ENCODE results near the gene EPHA2.
"Not testable (repeated sequence)": the region's sequence is repeated elsewhere in the genome, so short reads cannot be mapped to it uniquely, and the experiment has no call there.

EPHA2 gene

DNA sequence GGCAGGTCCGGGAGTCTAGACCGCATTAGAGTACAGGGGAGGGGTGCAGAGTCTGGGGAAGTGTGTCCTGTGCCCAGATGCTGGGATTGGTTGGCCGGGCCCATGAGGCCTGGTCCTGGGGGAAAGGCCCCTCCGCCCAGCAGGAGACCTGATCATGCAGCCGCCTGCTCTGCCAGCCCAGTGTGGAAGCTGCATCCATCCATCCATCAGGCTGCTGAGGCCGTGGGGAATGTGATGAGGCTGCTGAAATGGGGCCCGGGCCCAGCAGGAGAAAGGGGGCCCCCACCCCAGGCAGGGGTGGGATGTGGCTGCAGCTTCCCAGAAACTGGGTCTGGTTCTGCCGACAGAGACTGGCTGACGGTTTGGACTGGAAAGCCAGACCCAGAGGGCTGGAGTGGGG is 37.2 kb downstream of the EPHA2 start:
- no peak for DNase-seq

DNA sequence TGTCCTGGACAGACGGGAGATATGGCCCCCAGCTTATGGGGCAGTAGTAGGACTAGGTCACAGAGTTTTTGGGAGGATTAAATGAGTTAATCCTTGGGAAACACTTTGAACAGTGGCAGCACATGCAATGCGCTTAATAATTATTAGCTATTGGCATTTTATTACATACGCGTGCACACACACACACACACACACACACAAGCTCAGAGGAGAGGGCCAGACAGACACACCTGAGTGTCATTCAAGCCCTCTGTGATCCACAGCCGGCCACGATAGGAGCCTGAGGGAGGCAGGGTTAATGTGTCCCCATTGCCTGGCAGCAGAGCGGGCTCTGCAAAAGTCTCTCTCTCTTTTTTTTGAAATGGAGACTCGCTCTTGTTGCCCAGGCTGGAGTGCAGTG is 37.9 kb downstream of the EPHA2 start:
- peak in 1 of 3 experiments; percentile 34 for DNase-seq

DNA sequence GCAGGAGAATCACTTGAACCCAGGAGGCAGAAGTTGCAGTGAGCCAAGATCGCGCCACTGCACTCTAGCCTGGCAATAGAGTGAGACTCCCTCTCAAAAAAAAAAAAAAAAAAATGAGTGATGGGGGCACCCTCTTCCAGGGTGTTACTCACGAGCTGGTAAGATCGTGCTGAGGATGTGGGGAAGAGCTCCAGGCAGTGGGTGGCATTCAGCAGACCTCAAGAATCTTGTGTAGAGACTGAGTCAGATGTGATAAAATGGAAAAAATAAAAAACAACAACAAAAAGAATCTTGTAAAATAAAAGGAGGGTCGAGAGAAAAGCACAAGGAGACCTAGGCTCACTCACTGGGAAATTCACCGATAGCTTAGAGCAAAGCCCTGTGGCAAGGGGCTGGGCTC is 38.5 kb downstream of the EPHA2 start:
- DNase-seq: no peak

DNA sequence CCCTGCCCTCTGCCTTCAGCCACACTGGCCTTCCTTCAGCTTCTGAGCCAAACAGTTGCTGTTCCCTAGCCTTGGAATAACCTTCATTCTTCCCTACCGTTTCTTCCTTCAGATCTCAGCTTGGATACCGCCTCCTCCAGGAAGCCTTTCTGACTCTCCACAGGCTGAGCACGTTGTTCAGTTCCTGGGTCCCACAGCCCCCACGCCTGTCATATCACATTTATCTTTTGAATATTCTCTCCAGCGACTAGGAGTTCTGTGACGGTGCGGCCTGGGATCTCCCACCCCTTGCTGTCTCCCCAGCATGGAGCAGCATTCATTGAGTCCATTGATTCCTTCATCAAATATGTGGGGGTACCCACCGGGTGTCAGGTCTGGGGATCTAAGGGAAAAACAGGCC is 39.2 kb downstream of the EPHA2 start:
- DNase-seq: no peak

DNA sequence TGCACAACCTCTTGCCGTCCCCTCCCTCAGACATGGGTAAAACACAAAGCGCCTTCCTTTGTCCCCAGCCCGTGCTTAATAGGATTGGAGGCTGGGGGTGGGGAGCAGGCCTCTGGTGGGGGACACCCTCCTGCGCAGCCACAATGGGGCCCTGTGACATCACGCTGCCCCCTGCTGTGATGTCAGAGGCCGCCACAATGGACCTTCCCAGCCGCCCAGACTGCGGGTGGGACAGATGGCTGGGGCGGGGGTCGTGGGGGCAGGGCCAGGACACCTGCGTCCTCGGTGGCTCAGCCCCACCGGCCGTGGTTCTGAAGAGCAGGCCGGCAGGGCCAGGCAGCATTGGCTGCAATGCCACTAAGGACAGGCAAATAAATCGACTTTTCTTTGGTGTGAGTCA is 39.9 kb downstream of the EPHA2 start:
- peak in 2 of 3 experiments; percentile 52 to 75 for DNase-seq

DNA sequence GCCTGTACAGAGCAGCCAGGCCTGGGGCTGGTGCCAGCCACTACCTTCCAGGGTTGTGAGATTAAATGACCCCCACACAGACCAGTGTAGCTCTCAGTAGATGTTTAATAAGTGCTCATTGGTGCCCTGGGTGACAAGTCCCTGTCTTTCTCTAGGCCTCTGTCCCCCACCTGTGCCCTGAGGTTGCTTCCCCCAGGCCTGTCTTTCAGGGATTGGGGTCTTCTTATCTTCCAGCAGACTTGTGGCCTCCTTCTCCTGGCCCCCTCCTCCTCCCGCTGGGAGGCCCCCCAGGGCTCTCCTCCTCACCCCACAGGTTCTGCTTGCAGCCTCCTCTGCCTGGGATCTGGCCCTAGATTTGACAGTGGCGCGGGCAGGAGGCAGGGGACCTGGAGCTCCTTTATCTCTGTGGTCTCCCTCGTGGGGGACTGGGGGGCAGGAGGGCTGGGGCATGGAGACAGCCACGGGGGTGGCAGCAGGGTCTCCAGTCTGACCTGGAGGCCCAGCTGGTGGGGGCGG is 40.3 kb downstream of the EPHA2 start:
- peak in 1 of 3 experiments; percentile 30 for DNase-seq

DNA sequence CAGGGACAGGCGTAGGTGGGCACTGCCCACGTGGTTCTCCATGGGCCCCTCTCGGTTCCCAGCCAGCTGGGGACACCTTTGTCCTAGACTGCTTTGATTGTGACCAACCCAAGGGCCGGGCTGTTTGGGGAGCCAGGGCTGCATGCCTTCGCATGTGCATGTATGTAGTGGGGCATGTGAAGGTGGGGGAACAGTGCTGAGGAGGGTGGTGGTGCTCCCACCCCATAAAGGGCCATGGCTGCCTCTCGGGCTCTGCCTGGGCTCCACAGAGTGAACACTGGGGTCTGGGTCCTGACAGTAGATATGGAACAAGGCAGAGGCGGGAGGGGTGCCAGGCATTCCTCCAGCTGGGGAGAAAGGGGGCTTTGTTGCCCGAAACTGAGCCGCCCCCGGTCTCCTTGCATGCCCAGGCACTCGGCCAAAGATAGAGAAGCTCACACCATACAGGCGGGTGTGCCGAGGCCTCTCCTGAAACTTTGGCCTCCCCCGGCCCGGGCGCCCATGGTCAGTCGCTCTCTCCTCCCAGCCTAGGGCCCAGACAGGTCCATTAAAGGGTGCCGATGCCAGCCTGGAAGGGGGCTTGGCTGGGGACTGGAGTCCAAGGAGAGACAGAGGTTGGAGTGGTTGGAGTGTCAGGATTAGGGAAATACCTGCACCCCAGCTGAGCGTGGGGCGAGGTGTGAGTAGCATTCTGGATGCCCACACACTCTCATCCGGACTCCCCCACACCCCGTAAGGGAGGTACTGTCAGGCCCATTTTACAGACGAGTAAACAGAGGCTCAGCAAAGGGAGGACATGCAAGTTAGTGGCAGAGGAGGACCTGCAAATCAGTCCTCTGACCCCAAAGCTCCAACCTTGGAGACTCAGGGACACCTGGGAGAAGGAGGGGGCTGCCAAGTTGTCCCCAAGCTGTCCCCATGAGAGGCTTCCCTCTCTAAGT is 41.1 kb downstream of the EPHA2 start:
- no peak for DNase-seq

DNA sequence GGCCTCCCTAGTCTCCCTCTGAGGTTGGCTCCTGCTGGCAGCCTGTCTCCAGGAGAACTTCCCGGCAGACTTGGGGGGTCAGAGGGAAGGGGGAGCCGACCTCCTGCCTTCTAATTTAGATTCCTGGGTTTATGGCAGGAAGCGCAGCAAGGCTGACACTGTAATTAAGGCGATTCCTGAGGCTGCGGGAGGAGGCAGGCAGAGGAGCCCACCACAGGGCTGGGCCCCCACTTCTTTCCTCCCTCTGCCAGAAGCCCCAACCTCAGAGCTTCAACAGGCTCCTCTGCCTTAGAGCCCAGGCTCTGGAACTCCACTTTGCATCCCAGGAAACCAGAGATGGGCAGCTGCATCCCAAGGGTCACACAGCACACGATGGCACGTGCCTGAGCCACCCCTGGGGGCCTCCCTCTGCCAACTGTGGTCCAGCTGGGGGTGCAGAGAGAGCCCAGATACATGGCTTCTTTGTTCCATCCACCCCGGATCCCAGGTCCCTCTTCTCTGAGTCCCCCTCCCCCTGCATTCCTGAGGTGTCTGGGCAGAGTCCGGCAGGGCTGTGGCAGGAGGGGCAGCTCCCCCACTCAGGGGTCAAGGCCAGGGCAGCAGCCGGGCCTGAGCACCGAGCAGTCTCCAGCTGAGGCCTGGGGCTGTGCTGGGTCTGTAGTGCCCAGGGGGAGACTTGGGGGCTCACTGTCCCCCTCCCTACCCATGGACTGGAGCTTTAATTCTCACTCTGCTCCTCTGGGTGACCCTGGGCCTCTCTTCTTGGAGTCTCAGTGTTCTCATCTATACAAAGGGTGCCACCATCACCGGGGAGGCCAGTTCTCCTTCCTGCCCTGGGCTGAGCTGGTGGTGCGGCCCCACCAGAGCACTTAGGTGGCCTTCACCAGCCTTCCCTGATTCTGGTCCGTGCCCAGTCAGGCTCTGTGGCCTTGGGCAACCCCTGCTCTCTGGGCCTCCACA is 43.0 kb downstream of the EPHA2 start:
- DNase-seq: no peak

DNA sequence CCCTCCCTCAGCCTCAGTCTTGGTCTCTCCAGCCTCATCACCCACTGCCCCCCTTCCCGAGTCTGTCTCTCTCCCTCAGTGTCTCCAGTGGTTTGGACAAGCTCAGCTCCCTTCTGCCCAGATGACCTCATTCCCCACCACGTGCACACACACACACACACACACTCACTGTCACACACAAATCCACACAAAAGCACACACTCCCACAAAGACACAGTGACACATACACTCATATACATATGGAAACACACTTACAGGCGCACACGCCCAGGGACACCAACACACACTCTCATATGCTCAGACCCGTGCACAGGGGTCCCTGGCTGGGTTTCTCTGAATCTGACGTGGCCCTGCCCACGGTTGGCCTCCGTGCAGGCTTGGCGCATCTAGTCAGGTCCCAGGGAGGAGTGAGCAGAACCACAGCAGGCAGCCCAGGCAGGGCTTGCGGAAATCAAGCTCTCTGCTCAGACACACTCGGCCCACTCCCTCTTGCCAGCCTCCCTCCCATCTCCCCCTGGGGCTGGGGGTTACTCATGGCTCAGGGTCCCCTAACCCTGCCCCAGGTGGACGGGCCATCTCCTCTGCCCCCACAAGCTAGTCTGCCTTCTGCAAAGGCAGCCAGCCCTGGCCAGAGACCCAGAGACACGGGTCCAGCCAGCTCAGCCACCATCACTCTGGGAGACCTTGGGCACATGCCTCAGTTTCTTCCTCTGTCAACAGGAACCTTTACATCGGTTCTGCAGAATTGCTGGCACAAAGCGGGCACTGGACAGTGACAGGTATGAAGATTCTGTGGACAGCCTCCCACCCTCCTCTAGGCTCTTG is 43.9 kb downstream of the EPHA2 start:
- no peak for DNase-seq

DNA sequence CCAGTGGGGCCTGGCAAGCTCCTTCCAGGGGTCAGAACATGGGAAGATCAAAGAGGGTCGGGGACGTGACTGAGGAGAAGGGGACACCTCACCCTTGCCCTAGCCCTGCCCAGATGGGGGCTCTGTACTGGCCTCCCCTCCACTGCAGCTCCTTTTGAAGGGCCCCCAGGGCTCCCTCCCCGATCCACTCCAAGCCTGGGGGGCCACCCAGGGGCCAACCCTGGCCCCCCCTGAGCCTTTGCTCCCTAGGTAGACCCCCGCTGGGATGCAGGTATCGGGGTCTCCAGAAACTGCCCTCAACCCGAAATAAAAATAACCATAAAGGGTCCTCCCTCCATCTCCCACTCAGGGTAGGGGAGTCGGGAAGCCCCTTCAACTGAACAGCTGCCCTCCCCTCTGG is 45.0 kb downstream of the EPHA2 start:
- DNase-seq: no peak

DNA sequence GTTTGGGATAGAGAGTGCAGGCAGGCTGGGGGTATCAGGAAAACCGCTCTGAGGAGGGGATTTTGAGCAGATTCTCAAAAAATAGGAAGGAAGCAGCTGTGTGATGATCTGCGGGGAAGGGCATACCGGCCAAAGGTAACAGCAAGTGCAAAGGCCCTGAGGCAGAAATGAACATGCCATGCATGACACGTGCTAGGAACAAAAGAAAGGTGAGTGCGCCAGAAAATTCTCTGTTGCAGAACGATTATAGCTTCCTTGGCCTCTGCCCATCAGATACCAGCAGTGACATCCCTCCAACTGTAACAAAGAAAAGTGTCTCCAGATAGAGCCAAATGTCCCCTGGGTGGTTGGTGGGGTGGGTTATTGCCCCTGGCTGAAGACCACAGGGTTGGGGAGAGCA is 45.4 kb downstream of the EPHA2 start:
- DNase-seq: no peak

DNA sequence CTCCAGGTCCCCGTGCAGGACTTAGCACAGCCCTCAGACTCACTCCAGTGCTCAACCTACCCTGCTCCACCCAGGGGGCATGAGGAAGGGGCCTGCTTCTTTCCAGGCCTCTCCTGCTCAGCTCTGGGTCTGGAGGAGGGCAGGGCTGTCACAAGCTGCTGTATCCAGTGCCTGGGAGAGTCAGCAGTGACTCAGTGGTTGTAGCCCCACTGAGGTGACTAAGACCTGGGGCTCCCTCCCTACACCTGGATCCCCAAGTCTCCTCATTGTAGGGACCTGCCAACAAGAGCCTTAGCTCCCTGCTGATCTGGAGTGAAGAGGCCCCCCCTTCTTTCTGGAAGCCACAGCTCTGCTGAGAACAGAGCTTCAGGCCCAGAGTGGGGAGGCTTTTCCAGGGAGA is 46.3 kb downstream of the EPHA2 start:
- no peak for DNase-seq

DNA sequence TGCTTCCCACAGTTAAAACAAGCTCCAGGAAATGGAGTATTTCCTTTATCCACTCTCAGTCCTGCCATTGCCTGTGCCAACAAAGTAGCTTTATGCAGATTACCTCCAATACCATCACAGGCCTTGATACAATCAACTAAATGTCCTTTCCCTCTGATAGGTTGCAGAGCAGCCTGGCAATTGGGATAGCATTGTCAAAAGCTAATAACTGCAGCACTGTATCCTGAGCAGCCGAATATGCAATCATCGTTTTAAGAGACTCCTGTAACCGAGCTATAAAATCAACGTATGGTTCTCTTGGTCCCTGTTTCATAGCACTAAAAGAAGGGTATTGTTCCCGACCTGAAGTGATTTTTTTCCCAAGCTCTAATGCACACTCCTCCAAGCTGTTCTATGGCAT is 48.8 kb downstream of the EPHA2 start:
- not testable (repeated sequence) for DNase-seq

DNA sequence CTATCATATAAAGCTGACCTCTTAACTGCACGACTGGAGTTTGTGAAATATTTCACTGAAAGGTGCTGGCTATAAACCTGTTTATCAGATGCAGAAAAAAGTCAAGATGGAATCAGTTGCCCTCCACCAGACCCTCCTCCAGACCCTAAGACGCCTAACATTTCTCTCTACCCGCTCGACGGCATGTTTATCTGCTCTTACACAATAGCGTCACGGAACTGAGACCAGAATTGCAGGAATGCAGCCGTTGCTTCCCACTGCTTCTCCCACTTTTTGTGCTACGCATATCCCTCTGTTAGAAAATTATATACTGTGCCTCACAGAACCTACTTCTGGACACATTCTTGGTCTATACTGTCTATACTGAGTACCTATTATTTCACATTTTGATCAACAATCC is 54.2 kb downstream of the EPHA2 start:
- DNase-seq: no peak

DNA sequence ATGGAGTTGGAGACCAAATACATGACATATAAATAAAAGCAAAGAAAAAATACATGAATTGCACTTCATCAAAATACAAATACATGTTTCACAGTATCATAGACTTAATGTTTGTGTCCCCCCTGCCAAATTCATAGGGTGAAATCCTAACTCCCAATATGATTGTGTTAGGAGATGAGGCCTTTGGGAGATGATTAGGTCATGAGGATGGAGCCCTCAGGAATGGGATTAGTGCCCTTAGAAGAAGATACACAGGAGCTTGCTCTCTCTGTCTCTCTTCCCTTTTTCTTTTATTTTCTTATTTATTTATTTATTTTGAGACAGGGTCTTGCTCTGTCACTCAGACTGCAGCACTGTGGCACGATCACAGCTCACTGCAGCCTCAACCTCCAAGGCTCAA is 56.5 kb downstream of the EPHA2 start:
- DNase-seq: no peak

DNA sequence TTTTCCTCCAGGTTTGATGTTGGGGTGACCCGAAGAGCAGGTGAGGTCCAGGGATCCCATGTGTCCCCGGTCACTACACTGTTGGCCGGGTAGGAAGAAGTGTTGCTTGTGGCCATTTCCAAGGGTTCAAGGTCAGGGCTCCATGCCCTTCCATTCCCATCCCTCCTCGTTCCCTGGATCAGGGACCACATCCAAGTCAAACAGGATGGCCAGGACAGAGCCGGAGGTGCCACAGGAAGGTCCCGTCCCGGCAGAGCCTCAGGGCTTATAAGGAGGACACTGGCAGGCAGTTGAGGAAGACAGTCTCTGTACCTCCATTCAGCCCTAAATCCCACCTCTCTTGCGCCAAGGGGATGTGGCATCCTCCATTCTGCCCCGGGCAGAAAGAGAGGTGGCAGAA is 60.4 kb downstream of the EPHA2 start:
- DNase-seq: no peak

DNA sequence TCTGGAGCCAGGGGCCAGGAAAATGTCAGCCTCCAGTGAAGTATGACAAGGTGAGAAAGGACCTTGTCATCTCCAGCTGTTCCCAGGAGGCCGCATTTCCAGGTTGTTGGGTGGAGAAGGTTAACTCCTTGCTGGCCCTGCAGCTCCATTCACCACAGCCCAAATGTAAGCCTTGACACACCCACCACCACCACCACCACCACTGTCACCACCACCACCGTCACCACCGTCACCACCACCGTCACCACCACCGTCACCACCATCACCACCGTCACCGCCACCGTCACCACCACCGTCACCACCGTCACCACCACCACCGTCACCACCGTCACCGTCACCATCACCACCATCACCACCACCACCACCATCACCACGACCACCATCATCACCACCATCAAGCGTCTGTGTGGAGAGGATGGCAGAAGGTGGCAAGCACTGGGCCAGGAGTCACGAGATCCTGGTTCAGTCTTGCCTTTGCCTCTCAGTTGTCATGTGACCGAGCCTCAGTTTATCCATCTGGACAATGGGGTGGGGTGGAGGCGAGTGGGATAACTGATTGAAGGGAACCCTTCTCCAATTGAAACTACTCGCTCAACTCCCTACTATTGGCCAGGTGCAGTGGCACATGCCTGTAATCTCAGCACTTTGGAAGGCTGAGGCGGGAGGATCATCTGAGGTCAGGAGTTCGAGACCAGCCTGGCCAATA is 61.3 kb downstream of the EPHA2 start:
- DNase-seq: no peak

DNA sequence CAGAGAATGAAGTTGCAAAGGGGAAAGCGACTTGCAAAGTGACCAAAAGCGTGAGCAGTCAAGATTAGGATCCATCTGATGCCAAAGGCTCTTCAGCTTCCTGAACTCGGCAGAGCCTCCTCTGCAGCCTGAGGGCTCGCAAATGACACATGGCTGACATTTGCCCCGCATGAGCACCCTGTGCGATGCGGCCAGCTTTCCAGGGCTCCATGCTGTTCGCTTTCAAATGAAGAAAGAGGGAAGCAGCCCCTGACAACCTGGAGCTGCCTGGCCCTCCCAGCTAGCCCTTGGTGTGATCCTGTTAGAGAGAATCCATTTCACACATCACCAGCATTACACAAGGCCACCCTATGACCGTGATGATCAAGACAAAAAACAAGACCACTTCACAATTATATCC is 62.3 kb downstream of the EPHA2 start:
- DNase-seq: no peak

DNA sequence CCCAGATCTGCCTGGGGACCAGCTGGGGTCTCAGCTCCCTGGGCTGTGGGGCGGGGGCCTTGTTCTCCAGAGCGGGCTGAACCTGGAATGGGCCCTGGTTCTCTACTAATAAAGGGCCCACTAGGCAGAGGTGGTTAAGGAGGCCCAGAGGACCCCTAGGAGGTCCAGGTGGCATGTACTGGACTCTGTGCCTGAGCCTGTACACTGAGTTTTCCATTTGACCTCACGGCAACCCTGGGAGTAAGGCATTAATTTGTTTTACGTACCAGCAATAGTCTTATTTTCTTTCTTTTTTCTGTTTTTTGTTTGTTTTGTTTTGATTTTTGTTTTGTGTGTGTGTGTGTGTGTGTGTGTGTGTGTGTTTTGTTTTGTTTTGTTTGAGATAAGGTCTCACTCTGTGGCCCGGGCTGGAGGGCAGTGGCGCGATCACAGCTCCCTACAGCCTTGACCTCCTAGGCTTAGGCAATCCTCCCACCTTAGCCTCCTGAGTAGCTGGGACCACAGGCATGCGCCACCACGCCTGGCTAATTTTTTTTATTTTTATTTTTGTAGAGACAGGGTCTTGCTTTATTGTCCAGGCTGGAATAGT is 62.9 kb downstream of the EPHA2 start:
- no peak for DNase-seq

DNA sequence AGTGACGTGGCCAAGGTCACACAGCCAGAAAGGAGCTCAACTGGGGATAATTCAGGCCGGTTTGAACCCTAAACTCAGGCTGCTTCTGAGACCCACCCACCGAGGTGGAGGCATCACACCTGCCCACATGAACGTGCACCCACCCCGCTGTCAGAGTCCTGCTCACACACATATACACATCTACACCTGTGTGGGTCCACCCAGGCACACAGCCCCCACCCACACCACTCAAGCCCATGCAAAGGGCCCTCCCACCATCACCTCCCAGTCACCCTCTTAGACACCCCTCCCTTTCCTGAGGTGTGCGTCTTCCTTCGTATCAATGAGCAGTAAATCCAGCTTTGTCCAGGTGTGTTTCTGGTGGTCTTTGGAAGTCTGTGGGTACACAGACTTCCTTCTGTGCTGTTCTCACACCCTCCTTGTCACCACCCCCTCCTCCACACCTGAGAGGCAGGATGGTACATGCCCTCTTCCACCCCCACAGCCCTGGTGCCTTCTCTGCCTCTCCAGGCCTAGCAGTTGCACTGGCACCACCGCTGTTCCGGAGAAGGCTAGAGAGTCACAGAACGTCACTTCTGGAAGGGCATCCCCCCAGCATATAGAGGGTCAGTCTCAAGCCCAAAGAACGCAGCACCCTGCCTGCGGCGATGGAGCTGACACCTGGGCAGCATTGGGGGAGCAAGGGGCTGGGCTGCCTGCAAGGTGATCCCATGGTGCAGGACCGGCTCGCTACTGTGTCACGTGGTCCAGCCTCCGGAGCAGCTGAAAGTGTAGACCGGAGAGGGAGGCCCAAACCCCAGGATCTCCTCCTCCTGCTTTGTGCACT is 63.6 kb downstream of the EPHA2 start:
- DNase-seq: no peak

DNA sequence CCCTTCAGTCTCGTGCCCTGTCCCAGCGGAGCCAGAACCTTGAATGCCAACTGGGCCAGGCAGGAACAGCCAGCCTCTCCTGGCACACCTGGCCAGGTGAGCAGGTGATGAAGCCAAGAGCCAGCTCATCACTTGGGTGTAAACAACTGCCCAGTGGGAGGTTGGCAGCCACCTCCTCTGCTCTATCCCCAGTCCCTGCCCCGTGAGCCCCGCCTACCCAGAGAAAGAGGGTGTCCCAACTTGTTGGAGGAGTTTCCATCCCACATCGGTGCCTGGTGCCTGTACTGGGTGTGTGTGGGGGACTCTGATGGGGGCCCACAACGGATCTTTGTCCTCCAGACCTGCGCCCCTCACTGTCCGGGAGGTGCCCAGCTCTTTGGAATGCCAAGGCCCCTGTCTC is 64.6 kb downstream of the EPHA2 start:
- DNase-seq: peak in 1 of 3 experiments; percentile 5

Measured in NCI-H1417 (cell line).